SJSA1 (cell line): ENCODE measurements around the gene BARX1. TPM values are rescaled to one million over a fixed set of nuclear protein-coding genes. Genes with fewer than 3 reads are reported as not detected.

Experiments used
- DNase-seq, 2 experiments: peaks; one replicate each; pipeline ENCODE4 v3.0.0-alpha.2; 2015 to 2020; ENCODE audit warnings: low spot score in 2 of 2, low read depth in 1 of 2
- H3K27ac ChIP-seq: fragments of 250-450 bp; sonication (Bioruptor Pico); 2 replicates; pipeline ENCODE4 v1.5.1; 2020; ENCODE audit warnings: mild to moderate bottlenecking, moderate library complexity
- H3K27me3 ChIP-seq: fragments of 250-450 bp; sonication (Bioruptor Pico); replicated peaks from 2 replicates; pipeline ENCODE4 v1.5.1; 2020; ENCODE audit warnings: mild to moderate bottlenecking, moderate library complexity
- H3K36me3 ChIP-seq: fragments of 250-450 bp; sonication (Bioruptor Pico); 2 replicates; pipeline ENCODE4 v1.5.1; 2020; ENCODE audit warnings: mild to moderate bottlenecking
- H3K4me1 ChIP-seq: fragments of 250-450 bp; sonication (Bioruptor Pico); replicated peaks from 2 replicates; pipeline ENCODE4 v1.6.1; 2021; ENCODE audit warnings: mild to moderate bottlenecking
- H3K4me3 ChIP-seq: fragments of 250-450 bp; sonication (Bioruptor Pico); 2 replicates; pipeline ENCODE4 v1.5.1; 2020; ENCODE audit warnings: mild to moderate bottlenecking
- H3K9me3 ChIP-seq: fragments of 250-450 bp; sonication (Bioruptor Pico); replicated peaks from 2 replicates; pipeline ENCODE4 v1.5.1; 2020; ENCODE audit warnings: mild to moderate bottlenecking
- total RNA-seq: library from RNA; depleted of rRNA; stranded (reverse); fragments of >200 nt; shearing (Covaris generic); gene quantifications from 2 replicates; pipeline ENCODE4 v1.2.3, GENCODE V29; 2014

The BARX1 gene
- total RNA-seq, 1 experiment from 2014 or later = not detected

GRCh38 chr9:93951655-93952118 is 3.5 kb downstream of the BARX1 start:
- no peaks in the 10 kb centered on the region for H3K9me3 ChIP-seq
- peaks cover 9% of the 10 kb centered on the region for H3K27me3 ChIP-seq
- DNase-seq = no peak
- H3K4me3 ChIP-seq = no peak overlapping the region
- H3K27ac ChIP-seq = no peak overlapping the region
- no peaks in the 10 kb centered on the region for H3K36me3 ChIP-seq
- H3K4me1 ChIP-seq = no peaks in the 10 kb centered on the region

- H3K4me3 ChIP-seq = no peak overlapping the region
These were observed 4.2 kb downstream of the BARX1 start for GRCh38 chr9:93950619-93951601.

DNA sequence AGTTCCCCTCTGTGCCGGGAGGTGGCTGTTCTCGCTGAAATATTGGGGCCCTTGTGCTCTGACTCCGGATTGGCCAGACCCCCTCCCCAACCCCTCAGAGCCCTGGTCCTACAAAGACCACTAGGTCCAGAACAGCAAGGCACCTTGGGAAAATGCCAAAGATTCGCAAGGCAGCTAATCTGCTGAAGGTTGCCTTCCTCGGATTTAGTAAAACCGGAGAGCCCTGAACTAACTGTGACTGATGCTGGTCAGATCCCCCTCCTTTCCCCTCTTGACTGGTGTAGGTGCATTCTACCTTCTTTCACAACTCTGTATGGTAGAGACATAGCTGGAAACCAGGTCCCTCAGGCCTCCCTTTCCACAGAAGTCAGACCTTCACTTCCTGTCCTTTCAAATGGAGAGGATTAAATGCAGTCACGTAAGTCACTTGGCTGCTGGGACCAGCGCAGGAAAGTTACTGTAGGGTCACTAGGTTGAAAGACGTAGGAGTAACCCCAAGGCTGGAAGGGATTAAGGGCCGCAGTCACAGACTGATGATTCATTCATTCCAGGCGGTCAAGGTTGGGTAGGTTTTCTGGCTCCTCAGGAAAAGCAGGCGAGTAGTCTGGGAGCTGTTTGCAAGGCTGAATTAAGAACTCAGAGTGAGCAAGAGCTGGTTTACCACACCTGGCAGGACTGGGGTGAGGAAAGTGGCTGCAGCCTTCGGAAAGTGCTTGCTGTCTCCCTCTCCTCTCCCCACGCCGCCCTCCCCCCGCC is 5.3 kb downstream of the BARX1 start:
- no peak for DNase-seq
- H3K27ac ChIP-seq = no peak overlapping the region
- no peaks in the 10 kb centered on the region for H3K9me3 ChIP-seq
- no peak overlapping the region for H3K4me3 ChIP-seq
- H3K36me3 ChIP-seq = no peaks in the 10 kb centered on the region
- H3K27me3 ChIP-seq = peaks cover 7% of the 10 kb centered on the region; the same call in 1 of the 2 replicates
- no peaks in the 10 kb centered on the region for H3K4me1 ChIP-seq

More at GRCh38 chr9:93950619-93951601, 4.2 kb downstream of the BARX1 start:
- no peak for DNase-seq
- Histone ChIP-seq H3K36me3 (no peaks in the 10 kb centered on the region), H3K27me3 (peaks cover 11% of the 10 kb centered on the region), H3K4me1 (no peaks in the 10 kb centered on the region), H3K9me3 (no peaks in the 10 kb centered on the region), H3K27ac (no peak overlapping the region)

- Histone ChIP-seq H3K9me3 (no peaks in the 10 kb centered on the region), H3K27me3 (peaks cover 7% of the 10 kb centered on the region; the same call in 1 of the 2 replicates), H3K4me3 (no peak overlapping the region), H3K36me3 (no peaks in the 10 kb centered on the region), H3K4me1 (no peaks in the 10 kb centered on the region), H3K27ac (no peak overlapping the region)
- no peak for DNase-seq
These were observed 6.0 kb downstream of the BARX1 start for GRCh38 chr9:93949073-93949693.

- Histone ChIP-seq H3K36me3 (no peaks in the 10 kb centered on the region), H3K4me1 (no peaks in the 10 kb centered on the region), H3K9me3 (no peaks in the 10 kb centered on the region), H3K27me3 (0 out of 2 replicates have a peak, but pooled peaks cover 7% of the 10 kb centered on the region), H3K27ac (no peak overlapping the region), H3K4me3 (no peak overlapping the region)
- no peak for DNase-seq
These were observed 6.6 kb downstream of the BARX1 start for GRCh38 chr9:93948441-93949072.

- Histone ChIP-seq H3K4me3 (no peak overlapping the region), H3K4me1 (no peaks in the 10 kb centered on the region), H3K36me3 (no peaks in the 10 kb centered on the region), H3K27ac (no peak overlapping the region), H3K9me3 (no peaks in the 10 kb centered on the region), H3K27me3 (0 out of 2 replicates have a peak, but pooled peaks cover 7% of the 10 kb centered on the region)
- no peak for DNase-seq
These were observed 7.6 kb downstream of the BARX1 start for GRCh38 chr9:93947409-93948070.

GRCh38 chr9:93946338-93946712 is 8.8 kb downstream of the BARX1 start:
- Histone ChIP-seq H3K4me3 (no peak overlapping the region), H3K4me1 (no peaks in the 10 kb centered on the region), H3K9me3 (no peaks in the 10 kb centered on the region), H3K27me3 (0 out of 2 replicates have a peak, but pooled peaks cover 7% of the 10 kb centered on the region), H3K27ac (no peak overlapping the region), H3K36me3 (no peaks in the 10 kb centered on the region)
- no peak for DNase-seq

- Histone ChIP-seq H3K9me3 (no peaks in the 10 kb centered on the region), H3K27me3 (0 out of 2 replicates have a peak, but pooled peaks cover 7% of the 10 kb centered on the region), H3K36me3 (no peaks in the 10 kb centered on the region), H3K27ac (no peak overlapping the region), H3K4me3 (no peak overlapping the region), H3K4me1 (no peaks in the 10 kb centered on the region)
- no peak for DNase-seq
These were observed 9.5 kb downstream of the BARX1 start for GRCh38 chr9:93945400-93946337.

DNA sequence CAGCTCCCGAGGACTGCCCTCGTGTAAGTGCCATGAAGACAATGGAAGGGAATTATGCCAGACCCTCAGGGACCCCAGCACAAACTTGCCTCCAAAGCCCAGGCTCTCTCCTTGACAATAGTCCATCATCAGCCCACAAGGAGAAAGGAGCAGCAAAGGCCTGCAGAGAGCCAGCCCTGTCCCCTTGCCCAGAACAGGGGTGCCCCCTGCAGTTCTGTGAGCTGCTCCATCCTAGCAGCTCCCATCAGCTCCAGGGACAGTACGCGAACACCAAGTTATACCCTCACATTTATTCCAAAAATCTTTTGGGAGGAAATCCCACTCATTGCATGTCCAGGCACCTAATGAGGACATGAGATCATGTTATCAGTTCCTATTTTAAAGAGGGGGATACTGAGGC is 11.1 kb downstream of the BARX1 start:
- H3K36me3 ChIP-seq = no peaks in the 10 kb centered on the region

GRCh38 chr9:93942161-93942560 is 13.0 kb downstream of the BARX1 start:
- H3K27me3 ChIP-seq = 0 out of 2 replicates have a peak, but pooled peaks cover 7% of the 10 kb centered on the region

More for the DNA sequence above, 11.1 kb downstream of the BARX1 start:
- no peak for DNase-seq
- no peak overlapping the region for H3K4me3 ChIP-seq
- H3K9me3 ChIP-seq = no peaks in the 10 kb centered on the region
- no peaks in the 10 kb centered on the region for H3K4me1 ChIP-seq
- no peak overlapping the region for H3K27ac ChIP-seq
- H3K27me3 ChIP-seq = 0 out of 2 replicates have a peak, but pooled peaks cover 7% of the 10 kb centered on the region

DNA sequence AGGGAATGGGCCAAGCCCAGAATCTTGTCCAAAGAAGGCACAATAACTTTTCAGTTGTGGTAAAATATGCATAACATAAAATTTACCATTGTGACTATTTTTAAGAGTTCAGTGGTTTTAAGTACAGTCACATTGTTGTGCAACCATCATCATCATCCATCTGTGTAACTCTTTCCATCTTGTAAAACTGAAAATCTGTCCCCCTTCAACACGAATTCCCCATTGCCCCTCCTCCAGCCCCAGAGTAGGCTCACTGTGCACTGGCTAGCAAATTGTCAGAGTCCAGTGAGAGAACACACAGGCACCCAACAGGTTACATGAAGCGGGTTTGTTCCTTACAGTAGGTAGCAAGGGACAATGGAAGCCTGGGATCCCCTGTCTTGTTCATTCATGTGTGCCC is 13.7 kb downstream of the BARX1 start:
- H3K4me1 ChIP-seq = no peaks in the 10 kb centered on the region
- H3K9me3 ChIP-seq = no peaks in the 10 kb centered on the region
- no peaks in the 10 kb centered on the region for H3K36me3 ChIP-seq
- no peak for DNase-seq
- H3K4me3 ChIP-seq = no peak overlapping the region
- H3K27ac ChIP-seq = no peak overlapping the region
- H3K27me3 ChIP-seq = 0 out of 2 replicates have a peak, but pooled peaks cover 7% of the 10 kb centered on the region

More at GRCh38 chr9:93942161-93942560, 13.0 kb downstream of the BARX1 start:
- DNase-seq = no peak
- H3K4me3 ChIP-seq = no peak overlapping the region
- no peaks in the 10 kb centered on the region for H3K9me3 ChIP-seq
- no peaks in the 10 kb centered on the region for H3K4me1 ChIP-seq
- no peaks in the 10 kb centered on the region for H3K36me3 ChIP-seq
- no peak overlapping the region for H3K27ac ChIP-seq

DNA sequence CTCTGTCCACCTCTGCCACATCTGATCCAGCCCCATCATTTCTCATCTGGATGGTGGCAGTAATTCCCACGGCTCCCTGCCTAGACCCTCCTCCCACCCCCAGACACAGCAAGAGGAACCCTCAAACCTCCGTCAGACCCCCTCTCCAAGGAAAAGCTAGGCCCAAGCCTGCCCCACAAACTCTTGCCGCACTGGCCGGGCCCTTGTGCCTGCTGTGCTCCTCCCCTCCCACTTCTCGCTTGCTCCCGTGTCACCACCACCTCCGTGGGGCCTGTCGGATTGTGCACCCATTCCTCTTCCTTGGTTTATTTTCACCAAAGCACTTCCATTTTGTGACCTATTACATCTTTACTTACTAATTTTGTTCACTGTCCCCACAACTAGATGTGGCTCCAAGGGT is 14.2 kb downstream of the BARX1 start:
- no peaks in the 10 kb centered on the region for H3K9me3 ChIP-seq
- no peak overlapping the region for H3K4me3 ChIP-seq
- 0 out of 2 replicates have a peak, but pooled peaks cover 2% of the 10 kb centered on the region for H3K27me3 ChIP-seq
- H3K4me1 ChIP-seq = no peaks in the 10 kb centered on the region
- H3K27ac ChIP-seq = no peak overlapping the region
- no peaks in the 10 kb centered on the region for H3K36me3 ChIP-seq
- DNase-seq = no peak
